HG03097 (cell line): Measurements from ENCODE around the gene SRPRB.

Experiments used
- ATAC-seq: cut with Tn5 transposase; IDR thresholded peaks from one replicate; pipeline ENCODE4 v1.9.1; 2021; ENCODE audit not compliant: unreplicated experiment, low FRiP score

The SRPRB gene

GRCh38 chr3:133805702-133806475 is at the start of gene SRPRB:
SRPRB (plus strand) TSS chr3:133805815; CDS start chr3:133805849, 34 bp downstream.
- ATAC-seq, result peak; percentile 95

GRCh38 chr3:133756716-133757694 is 48.6 kb upstream of the SRPRB start:
- ATAC-seq, result no peak

GRCh38 chr3:133757701-133758567 is 47.7 kb upstream of the SRPRB start:
- no peak for ATAC-seq

GRCh38 chr3:133758568-133758928 is 47.1 kb upstream of the SRPRB start:
- no peak for ATAC-seq

GRCh38 chr3:133758964-133759739 is 46.5 kb upstream of the SRPRB start:
- ATAC-seq, result no peak

GRCh38 chr3:133759740-133760305 is 45.8 kb upstream of the SRPRB start:
- no peak for ATAC-seq

GRCh38 chr3:133760916-133761315 is 44.7 kb upstream of the SRPRB start:
- ATAC-seq, result no peak

GRCh38 chr3:133761605-133762484 is 43.8 kb upstream of the SRPRB start:
- ATAC-seq, result no peak

GRCh38 chr3:133762539-133762938 is 43.1 kb upstream of the SRPRB start:
- ATAC-seq, result no peak

- ATAC-seq, result no peak
Measured at GRCh38 chr3:133763797-133764683, 41.6 kb upstream of the SRPRB start.

- ATAC-seq, result no peak
Measured at GRCh38 chr3:133765256-133765655, 40.4 kb upstream of the SRPRB start.

- ATAC-seq, result no peak
Measured at GRCh38 chr3:133767607-133768006, 38.0 kb upstream of the SRPRB start.

GRCh38 chr3:133769536-133769935 is 36.1 kb upstream of the SRPRB start:
- no peak for ATAC-seq

- ATAC-seq, result no peak
Measured at GRCh38 chr3:133773732-133774131, 31.9 kb upstream of the SRPRB start.

- no peak for ATAC-seq
Measured at GRCh38 chr3:133775309-133775708, 30.3 kb upstream of the SRPRB start.

- ATAC-seq, result no peak
Measured at GRCh38 chr3:133775835-133776234, 29.8 kb upstream of the SRPRB start.

- ATAC-seq, result no peak
Measured at GRCh38 chr3:133776794-133777438, 28.7 kb upstream of the SRPRB start.
